IMR-90 (cell line): ENCODE data around the gene ITPRID1.

Experiments
- CEBPB ChIP-seq: IDR thresholded peaks from 2 replicates; pipeline ENCODE4 v1.6.1; 2012; ENCODE audit warnings: low read depth, low read length, improper control_type of control experiment
- CHD1 ChIP-seq: IDR thresholded peaks from 2 replicates; pipeline ENCODE4 v1.6.1; 2012; ENCODE audit warnings: low read depth, low read length, improper control_type of control experiment
- CTCF ChIP-seq: conservative IDR thresholded peaks from 2 replicates; pipeline ENCODE4 v1.5.1; 2012; ENCODE audit warnings: mild to moderate bottlenecking, low read depth, low read length, improper control_type of control experiment
- ELK1 ChIP-seq: fragments of 150-350 bp; IDR thresholded peaks from 2 replicates; pipeline ENCODE4 v1.6.1; 2016; ENCODE audit warnings: low read depth, mild to moderate bottlenecking, low read length, moderate library complexity, borderline replicate concordance
- FOS ChIP-seq: fragments of 150-350 bp; IDR thresholded peaks from 2 replicates; pipeline ENCODE4 v1.6.1; 2016; ENCODE audit warnings: low read depth, low read length
- POLR2A ChIP-seq: IDR thresholded peaks from 2 replicates; pipeline ENCODE4 v1.6.1; 2012; ENCODE audit warnings: mild to moderate bottlenecking, low read depth, low read length
- RAD21 ChIP-seq: IDR thresholded peaks from 2 replicates; pipeline ENCODE4 v1.6.1; 2012; ENCODE audit warnings: low read length, improper control_type of control experiment
- SMC3 ChIP-seq: fragments of 150-350 bp; IDR thresholded peaks from 2 replicates; pipeline ENCODE4 v1.6.1; 2016; ENCODE audit warnings: low read depth, mild to moderate bottlenecking, antibody characterized with exemption, low read length, moderate library complexity
- USF2 ChIP-seq: fragments of 150-350 bp; IDR thresholded peaks from 2 replicates; pipeline ENCODE4 v1.6.1; 2017; ENCODE audit warnings: mild to moderate bottlenecking, antibody characterized with exemption, low read length, low read depth

- no peak for TF ChIP-seq ELK1
- peak; percentile 37; the same call in 1 of the 2 replicates for TF ChIP-seq CTCF
- TF ChIP-seq SMC3 = 0 out of 2 replicates have a peak, but pooled peaks have one; percentile 20
- TF ChIP-seq POLR2A = no peak
- TF ChIP-seq RAD21 = no peak; the same call in 1 of the 2 replicates
- no peak for TF ChIP-seq FOS
- no peak for TF ChIP-seq CHD1
- no peak for TF ChIP-seq USF2
- TF ChIP-seq CEBPB = no peak
Observed at GRCh38 chr7:31488562-31489203, 25.2 kb upstream of the ITPRID1 start.
